ENCODE measurements around the gene RBM12. TPM values are rescaled to one million over a fixed set of nuclear protein-coding genes. Genes with fewer than 3 reads are reported as not detected.
A peak's percentile ranks its signal among the peaks of the same experiment; 100 is the strongest.

Gene RBM12
- polyA plus RNA-seq, 5 donors: 70.9 to 106 (median 88.4) TPM

- DNase-seq: no peak
Observed at GRCh38 chr20:35660122-35660937, 4.4 kb downstream of the RBM12 start.

- DNase-seq: no peak
Observed at GRCh38 chr20:35657271-35657670, 7.4 kb downstream of the RBM12 start.

GRCh38 chr20:35654415-35654814 lies 10.3 kb downstream of the RBM12 start:
- DNase-seq: no peak

GRCh38 chr20:35653893-35654292 lies 10.8 kb downstream of the RBM12 start:
- DNase-seq: no peak

- DNase-seq: no peak
Observed at GRCh38 chr20:35653430-35653734, 11.3 kb downstream of the RBM12 start.

GRCh38 chr20:35652641-35653429 lies 11.9 kb downstream of the RBM12 start:
- DNase-seq: no peak

- DNase-seq: no peak
Observed at GRCh38 chr20:35651958-35652357, 12.7 kb downstream of the RBM12 start.

- DNase-seq: no peak
Observed at GRCh38 chr20:35650632-35651031, 14.1 kb downstream of the RBM12 start.

- peak; percentile 17 to 33 for DNase-seq
Observed at GRCh38 chr20:35648836-35649235, 15.9 kb downstream of the RBM12 start.

- DNase-seq: no peak
Observed at GRCh38 chr20:35644806-35645205, 19.9 kb downstream of the RBM12 start.

GRCh38 chr20:35643045-35643444 lies 21.7 kb downstream of the RBM12 start:
- no peak for DNase-seq

GRCh38 chr20:35641743-35642142 lies 23.0 kb downstream of the RBM12 start:
- no peak for DNase-seq

- no peak for DNase-seq
Observed at GRCh38 chr20:35640724-35641123, 24.0 kb downstream of the RBM12 start.

- no peak for DNase-seq
Observed at GRCh38 chr20:35638751-35639150, 25.9 kb downstream of the RBM12 start.

- DNase-seq: no peak
Observed at GRCh38 chr20:35637276-35637675, 27.4 kb downstream of the RBM12 start.

GRCh38 chr20:35636095-35636494 lies 28.6 kb downstream of the RBM12 start:
- DNase-seq: no peak

- DNase-seq: peak; percentile 32 to 50
Observed at GRCh38 chr20:35635652-35636051, 29.0 kb downstream of the RBM12 start.

- DNase-seq: no peak
Observed at GRCh38 chr20:35632539-35633115, 32.1 kb downstream of the RBM12 start.

GRCh38 chr20:35630636-35631035 lies 34.1 kb downstream of the RBM12 start:
- no peak for DNase-seq

- DNase-seq: no peak
Observed at GRCh38 chr20:35629427-35630145, 35.1 kb downstream of the RBM12 start.

- no peak for DNase-seq
Observed at GRCh38 chr20:35627121-35627520, 37.6 kb downstream of the RBM12 start.

- no peak for DNase-seq
Observed at GRCh38 chr20:35626386-35627001, 38.2 kb downstream of the RBM12 start.
